Sciatic nerve (tissue), 2 donors: Measurements from ENCODE around the gene PIGT. TPM values are rescaled to one million over a fixed set of nuclear protein-coding genes. Genes with fewer than 3 reads are reported as not detected.

Experiments
- ATAC-seq: fragments of 200-7000 bp; cut with Tn5 transposase; one replicate; pipeline ENCODE4 v1.9.1; 2020; ENCODE audit warnings: mild to moderate bottlenecking, moderate library complexity
- DNase-seq: peaks from one replicate; pipeline ENCODE4 v3.0.0-alpha.2; 2020; ENCODE audit warnings: low spot score
- intact Hi-C: fragments of 100-400 bp; cut with DNase I; formaldehyde crosslinking; loops from one replicate; pipeline ENCODE4 v1.14.2; 2022
- total RNA-seq: library from RNA; stranded (reverse); fragmentation: NEBNext Ultra II Directional; extraction: Animal tissue kit (Norgen Biotek cat#: 25700); gene quantifications from one replicate; pipeline ENCODE4 v1.2.1, GENCODE V29; 2021
- donor health status: DM: no; HTN: no; CAD: no.
- donor health status: DM: no; HTN: no; CAD: no.

The PIGT gene
- total RNA-seq: 67.4 TPM

- intact Hi-C loops: no loop called here
- ATAC-seq (peak; percentile 97), DNase-seq (peak; percentile 89)
These were observed at the start of gene PIGT for GRCh38 chr20:45415822-45416637. Gene PIGT, plus strand, starts transcription at chr20:45416141. Its CDS starts 16 bp downstream, at chr20:45416157.

- DNase-seq: no peak
- no peak for ATAC-seq
- intact Hi-C loops: no loop called here
These were observed 49.7 kb upstream of the PIGT start for GRCh38 chr20:45366192-45366591.

GRCh38 chr20:45366631-45367030, 49.3 kb upstream of the PIGT start:
- intact Hi-C loops: no loop called here
- ATAC-seq (no peak), DNase-seq (peak; percentile 30)

- intact Hi-C loops: no loop called here
- ATAC-seq: no peak
- no peak for DNase-seq
These were observed 48.8 kb upstream of the PIGT start for GRCh38 chr20:45367126-45367525.

- intact Hi-C loops: no loop called here
- no peak for DNase-seq
- ATAC-seq: no peak
These were observed 47.5 kb upstream of the PIGT start for GRCh38 chr20:45368221-45368980.

GRCh38 chr20:45370571-45371160, 45.3 kb upstream of the PIGT start:
- no peak for DNase-seq
- no peak for ATAC-seq
- intact Hi-C loops: no loop called here

GRCh38 chr20:45372241-45372640, 43.7 kb upstream of the PIGT start:
- DNase-seq (no peak), ATAC-seq (no peak)
- intact Hi-C loops: no loop called here

- intact Hi-C loops: no loop called here
- DNase-seq: no peak
- ATAC-seq: peak; percentile 67
These were observed 43.1 kb upstream of the PIGT start for GRCh38 chr20:45372646-45373352.

- DNase-seq: peak; percentile 93
- ATAC-seq: peak; percentile 87
- intact Hi-C loops: no loop called here
These were observed 42.4 kb upstream of the PIGT start for GRCh38 chr20:45373353-45374100.

GRCh38 chr20:45374101-45374467, 41.9 kb upstream of the PIGT start:
- no peak for ATAC-seq
- no peak for DNase-seq
- intact Hi-C loops: no loop called here

GRCh38 chr20:45374966-45375365, 41.0 kb upstream of the PIGT start:
- DNase-seq (no peak), ATAC-seq (no peak)
- intact Hi-C loops: no loop called here

GRCh38 chr20:45377269-45377668, 38.7 kb upstream of the PIGT start:
- DNase-seq: no peak
- intact Hi-C loops: no loop called here
- ATAC-seq: no peak

- intact Hi-C loops: no loop called here
- DNase-seq (no peak), ATAC-seq (no peak)
These were observed 37.8 kb upstream of the PIGT start, which contains the start of gene TP53TG5 for GRCh38 chr20:45378191-45378590. Gene TP53TG5, minus strand, starts transcription at chr20:45378325. Its CDS starts 89 bp downstream, at chr20:45378236.

GRCh38 chr20:45387274-45387673, 28.7 kb upstream of the PIGT start:
- DNase-seq: no peak
- no peak for ATAC-seq
- intact Hi-C loops: no loop called here

GRCh38 chr20:45390931-45391330, 25.0 kb upstream of the PIGT start:
- DNase-seq (no peak), ATAC-seq (no peak)
- intact Hi-C loops: no loop called here

- no peak for ATAC-seq
- no peak for DNase-seq
- intact Hi-C loops: no loop called here
These were observed 24.4 kb upstream of the PIGT start for GRCh38 chr20:45391559-45391958.

- no peak for DNase-seq
- no peak for ATAC-seq
- intact Hi-C loops: no loop called here
These were observed 23.2 kb upstream of the PIGT start for GRCh38 chr20:45392733-45393132.

- no peak for ATAC-seq
- intact Hi-C loops: no loop called here
These were observed 21.5 kb upstream of the PIGT start for GRCh38 chr20:45394221-45395113.

More at GRCh38 chr20:45394221-45395113, 21.5 kb upstream of the PIGT start:
- no peak for DNase-seq
